Astrocyte of the spinal cord (primary cell): ENCODE results near the gene TAOK1.

Experiments used
- DNase-seq: peaks from one replicate; pipeline ENCODE4 v3.0.0; 2011; ENCODE audit warnings: low read depth, low spot score
- H3K4me3 ChIP-seq: 2 replicates; pipeline ENCODE4 v1.5.1; 2011; ENCODE audit warnings: low read depth, mild to moderate bottlenecking, low read length, moderate library complexity
- CTCF ChIP-seq: IDR thresholded peaks from 2 replicates; pipeline ENCODE4 v1.5.1; 2012; ENCODE audit warnings: low read depth, mild to moderate bottlenecking, low read length, inconsistent platforms
- in situ Hi-C: cut with HindIII; loops from 2 replicates; pipeline ENCODE4 v1.10.0; 2017; ENCODE audit warnings: low sequenced_read_pairs

The TAOK1 gene

DNA sequence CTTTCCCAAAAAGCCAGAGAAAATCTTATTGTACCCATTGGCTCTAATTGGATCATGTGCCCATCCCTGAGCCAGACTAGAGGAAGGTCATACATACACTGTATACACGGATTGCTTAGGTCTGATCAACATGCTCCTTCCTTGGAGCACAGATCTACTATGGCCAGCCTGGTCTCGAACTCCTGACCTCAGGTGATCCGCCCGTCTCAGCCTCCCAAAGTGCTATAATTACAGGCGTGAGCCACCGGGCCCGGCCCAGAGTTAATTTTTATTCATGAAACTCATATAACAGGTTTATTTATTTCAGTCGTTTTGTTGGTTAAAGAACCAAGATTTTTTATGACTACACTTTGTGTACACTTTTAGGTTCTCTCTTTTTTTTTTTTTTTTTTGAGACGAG lies 1.2 kb upstream of the TAOK1 start:
- DNase-seq, result no peak
- in situ Hi-C loops, result no loop called here
- no peak overlapping the region for H3K4me3 ChIP-seq
- TF ChIP-seq CTCF, result no peak

GRCh38 chr17:29390851-29391631 lies 878 bp downstream of the TAOK1 start:
- no peak for TF ChIP-seq CTCF
- H3K4me3 ChIP-seq, result peak overlapping the region; percentile 85
- in situ Hi-C loops, result no loop called here
- peak; percentile 35 for DNase-seq

DNA sequence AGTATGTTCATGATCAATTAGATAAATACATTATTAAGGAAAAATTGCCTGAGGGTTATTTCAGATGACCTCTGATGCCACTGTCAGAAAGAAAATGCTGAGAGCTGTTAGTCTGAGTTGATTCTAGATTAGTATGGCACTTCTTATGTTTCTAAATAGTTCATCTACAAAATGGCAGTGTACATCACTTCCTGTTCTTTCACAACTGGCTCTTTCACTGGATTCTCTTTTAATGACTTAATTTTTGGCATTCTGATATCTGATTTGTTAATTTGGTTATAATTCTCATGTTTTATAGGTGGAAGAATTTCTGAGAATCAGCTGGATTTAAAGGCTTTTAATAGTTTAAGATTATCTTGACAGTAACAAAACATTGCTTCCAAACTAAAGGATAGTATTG lies 3.3 kb downstream of the TAOK1 start:
- TF ChIP-seq CTCF, result no peak
- no peak for DNase-seq
- no peak overlapping the region for H3K4me3 ChIP-seq
- in situ Hi-C loops, result no loop called here

- H3K4me3 ChIP-seq, result no peak overlapping the region
- no peak for DNase-seq
- no peak for TF ChIP-seq CTCF
- in situ Hi-C loops, result no loop called here
These were observed 4.6 kb downstream of the TAOK1 start for GRCh38 chr17:29394761-29395160.

GRCh38 chr17:29396066-29396465 lies 5.9 kb downstream of the TAOK1 start:
- TF ChIP-seq CTCF, result no peak
- no peak overlapping the region for H3K4me3 ChIP-seq
- DNase-seq, result no peak
- in situ Hi-C loops, result no loop called here

GRCh38 chr17:29399634-29400033 lies 9.5 kb downstream of the TAOK1 start:
- no peak for TF ChIP-seq CTCF
- no peak for DNase-seq
- H3K4me3 ChIP-seq, result no peak overlapping the region
- in situ Hi-C loops, result no loop called here
